Smooth muscle cell (in vitro differentiated cells): ENCODE data around the gene CYP2A7. TPM values are rescaled to one million over a fixed set of nuclear protein-coding genes. Genes with fewer than 3 reads are reported as not detected.
A peak's percentile ranks its signal among the peaks of the same experiment; 100 is the strongest.
"Not testable (repeated sequence)": the region's sequence is repeated elsewhere in the genome, so short reads cannot be mapped to it uniquely, and the experiment has no call there.

Experiments
- DNase-seq: peaks from one replicate; lab custom pipeline; 2025; ENCODE audit not compliant: unreplicated experiment; lab: John Stamatoyannopoulos, UW
- H2AFZ ChIP-seq: fragments of 200-600 bp; sonication (generic); 2 replicates; pipeline ENCODE4 v1.6.0; 2016; ENCODE audit warnings: antibody characterized with exemption, low read depth, mild to moderate bottlenecking
- H3F3A ChIP-seq: fragments of 200-600 bp; sonication (generic); 2 replicates; pipeline ENCODE4 v1.6.0; 2017; ENCODE audit warnings: antibody characterized with exemption, low read depth
- H3K27ac ChIP-seq: fragments of 200-600 bp; sonication (generic); 2 replicates; pipeline ENCODE4 v1.5.1; 2016; ENCODE audit warnings: low read depth, mild to moderate bottlenecking
- H3K27me3 ChIP-seq: fragments of 200-600 bp; sonication (generic); 2 replicates; pipeline ENCODE4 v1.6.1; 2016; ENCODE audit warnings: low read depth, mild to moderate bottlenecking
- H3K36me3 ChIP-seq: fragments of 200-600 bp; sonication (generic); 2 replicates; pipeline ENCODE4 v1.5.1; 2016; ENCODE audit warnings: low read depth
- H3K4me1 ChIP-seq: fragments of 200-600 bp; sonication (generic); 2 replicates; pipeline ENCODE4 v1.5.1; 2016; ENCODE audit warnings: low read depth
- H3K4me2 ChIP-seq: fragments of 200-600 bp; sonication (generic); 2 replicates; pipeline ENCODE4 v1.6.0; 2016; ENCODE audit warnings: mild to moderate bottlenecking
- H3K4me3 ChIP-seq: fragments of 200-600 bp; sonication (generic); 2 replicates; pipeline ENCODE4 v1.5.1; 2016; ENCODE audit warnings: mild to moderate bottlenecking
- H3K79me2 ChIP-seq: fragments of 200-600 bp; sonication (generic); 2 replicates; pipeline ENCODE4 v1.6.0; 2016; ENCODE audit warnings: low read depth, mild to moderate bottlenecking
- H3K9ac ChIP-seq: fragments of 200-600 bp; sonication (generic); 2 replicates; pipeline ENCODE4 v1.6.0; 2016; ENCODE audit warnings: low read depth
- H3K9me3 ChIP-seq: fragments of 200-600 bp; sonication (generic); replicated peaks from 2 replicates; pipeline ENCODE4 v1.5.1; 2016; ENCODE audit warnings: low read depth
- H4K20me1 ChIP-seq: fragments of 200-600 bp; sonication (generic); 2 replicates; pipeline ENCODE4 v1.6.0; 2016; ENCODE audit warnings: low read depth
- WGBS: methylation state at CpG from one replicate; pipeline ENCODE4 v1.1.7; 2016; ENCODE audit warnings: low lambda C conversion rate; 5-methylcytosine and 5-hydroxymethylcytosine counted together
- polyA plus RNA-seq: library from polyadenylated mRNA; unstranded; fragments of >200 nt; fragmentation: Nextera tagmentation; extraction: Ambion mirVana; gene quantifications from 2 replicates; pipeline ENCODE4 v1.2.1, GENCODE V29; 2016
- total RNA-seq: library from RNA; depleted of rRNA; stranded (reverse); fragments of >200 nt; gene quantifications from 2 replicates; pipeline ENCODE4 v1.2.3, GENCODE V29; 2014
- TF ChIP-seq, protein P1 (sequence below): fragments of 200-600 bp; sonication (generic); IDR thresholded peaks from 2 replicates; pipeline ENCODE4 v1.5.1; 2017; ENCODE audit warnings: borderline replicate concordance, mild to moderate bottlenecking, antibody characterized with exemption; ENCODE audit not compliant: insufficient read depth, poor library complexity, severe bottlenecking

Gene CYP2A7
- total and polyA plus RNA-seq, 2 experiments from 2014 or later = not detected

DNA sequence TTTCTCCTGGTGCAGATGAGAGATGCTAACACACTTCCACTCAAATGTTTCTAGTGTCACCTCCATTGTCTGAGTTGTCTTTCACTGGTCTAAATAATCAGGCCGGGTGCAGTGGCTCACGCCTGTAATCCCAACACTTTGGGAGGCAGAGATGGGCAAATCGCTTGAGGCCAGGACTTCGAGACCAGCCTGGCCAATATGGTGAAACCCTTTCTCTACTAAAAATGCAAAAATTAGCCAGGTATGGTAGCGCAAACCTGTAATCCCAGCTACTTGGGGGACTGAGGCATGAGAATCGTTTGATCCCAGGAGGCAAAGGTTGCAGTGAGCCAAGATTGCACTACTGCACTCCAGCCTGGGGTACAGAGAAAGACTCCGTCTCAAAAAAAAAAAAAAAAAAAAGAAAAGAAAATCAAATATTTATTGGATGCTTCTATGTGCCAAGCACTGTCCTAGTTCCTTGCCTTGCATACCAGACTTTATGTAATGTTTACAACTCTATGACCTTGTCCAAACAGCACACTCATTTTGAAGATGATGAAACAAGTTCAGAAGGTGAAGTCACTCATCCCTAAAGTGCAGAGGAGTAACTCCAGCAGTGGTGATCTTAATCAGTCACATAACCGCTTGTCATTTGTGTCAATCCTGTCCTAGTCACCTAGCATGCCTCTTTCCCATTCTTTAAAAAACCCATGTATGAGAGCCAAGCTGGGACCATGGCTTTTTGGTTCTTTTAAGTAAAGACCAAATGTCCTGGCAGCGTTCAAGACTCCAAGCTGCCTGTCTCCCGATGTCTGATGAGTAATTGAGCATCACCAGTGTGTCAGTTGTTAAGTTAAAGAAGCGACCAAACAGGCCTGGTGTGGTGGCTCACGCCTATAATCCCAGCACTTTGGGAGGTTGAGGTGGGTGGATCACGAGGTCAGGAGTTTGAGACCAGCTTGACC, 15.1 kb upstream of the CYP2A7 start:
- not testable (repeated sequence) for H2AFZ ChIP-seq, H3K36me3 ChIP-seq, H3K9ac ChIP-seq, H3K9me3 ChIP-seq, H3F3A ChIP-seq, H3K27ac ChIP-seq, H3K4me1 ChIP-seq, H3K79me2 ChIP-seq, H3K4me3 ChIP-seq, H3K4me2 ChIP-seq, DNase-seq, H4K20me1 ChIP-seq
- peaks cover 14% of the 10 kb centered on the region for H3K27me3 ChIP-seq
- 73% methylated on average over 13 of the region's 13 CpGs for WGBS

DNA sequence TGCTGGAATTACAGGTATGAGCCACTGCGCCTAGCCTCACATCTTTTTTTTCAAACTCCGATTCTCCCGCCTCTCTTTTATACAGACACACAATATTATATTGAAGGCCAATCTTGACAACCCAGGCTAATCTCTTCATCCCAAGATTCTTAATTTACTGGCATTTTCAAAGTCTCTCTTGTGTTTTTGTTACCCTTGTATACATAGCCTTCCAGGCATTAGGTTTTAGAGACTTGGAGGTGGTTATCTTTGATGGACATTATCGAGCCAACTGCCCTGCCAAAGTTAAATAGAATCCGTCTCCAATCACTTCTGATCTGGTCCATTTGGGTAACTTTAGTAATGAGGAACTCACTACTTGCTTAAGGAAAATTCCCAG, 14.4 kb upstream of the CYP2A7 start:
- no peak overlapping the region for H2AFZ ChIP-seq
- no peaks in the 10 kb centered on the region for H3K36me3 ChIP-seq
- peaks cover 18% of the 10 kb centered on the region for H3K27me3 ChIP-seq
- H3K9ac ChIP-seq = no peak overlapping the region
- no peaks in the 10 kb centered on the region for H4K20me1 ChIP-seq
- WGBS = 95% methylated on average over 5 of the region's 5 CpGs
- H3K4me1 ChIP-seq = no peaks in the 10 kb centered on the region
- no peak overlapping the region for H3K4me2 ChIP-seq
- H3F3A ChIP-seq = peaks cover 4% of the 10 kb centered on the region
- TF ChIP-seq, protein P1, sequence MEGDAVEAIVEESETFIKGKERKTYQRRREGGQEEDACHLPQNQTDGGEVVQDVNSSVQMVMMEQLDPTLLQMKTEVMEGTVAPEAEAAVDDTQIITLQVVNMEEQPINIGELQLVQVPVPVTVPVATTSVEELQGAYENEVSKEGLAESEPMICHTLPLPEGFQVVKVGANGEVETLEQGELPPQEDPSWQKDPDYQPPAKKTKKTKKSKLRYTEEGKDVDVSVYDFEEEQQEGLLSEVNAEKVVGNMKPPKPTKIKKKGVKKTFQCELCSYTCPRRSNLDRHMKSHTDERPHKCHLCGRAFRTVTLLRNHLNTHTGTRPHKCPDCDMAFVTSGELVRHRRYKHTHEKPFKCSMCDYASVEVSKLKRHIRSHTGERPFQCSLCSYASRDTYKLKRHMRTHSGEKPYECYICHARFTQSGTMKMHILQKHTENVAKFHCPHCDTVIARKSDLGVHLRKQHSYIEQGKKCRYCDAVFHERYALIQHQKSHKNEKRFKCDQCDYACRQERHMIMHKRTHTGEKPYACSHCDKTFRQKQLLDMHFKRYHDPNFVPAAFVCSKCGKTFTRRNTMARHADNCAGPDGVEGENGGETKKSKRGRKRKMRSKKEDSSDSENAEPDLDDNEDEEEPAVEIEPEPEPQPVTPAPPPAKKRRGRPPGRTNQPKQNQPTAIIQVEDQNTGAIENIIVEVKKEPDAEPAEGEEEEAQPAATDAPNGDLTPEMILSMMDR = no peak
- H3K4me3 ChIP-seq = no peak overlapping the region
- H3K79me2 ChIP-seq = no peaks in the 10 kb centered on the region
- H3K27ac ChIP-seq = no peak overlapping the region
- H3K9me3 ChIP-seq = no peaks in the 10 kb centered on the region
- DNase-seq = no peak

DNA sequence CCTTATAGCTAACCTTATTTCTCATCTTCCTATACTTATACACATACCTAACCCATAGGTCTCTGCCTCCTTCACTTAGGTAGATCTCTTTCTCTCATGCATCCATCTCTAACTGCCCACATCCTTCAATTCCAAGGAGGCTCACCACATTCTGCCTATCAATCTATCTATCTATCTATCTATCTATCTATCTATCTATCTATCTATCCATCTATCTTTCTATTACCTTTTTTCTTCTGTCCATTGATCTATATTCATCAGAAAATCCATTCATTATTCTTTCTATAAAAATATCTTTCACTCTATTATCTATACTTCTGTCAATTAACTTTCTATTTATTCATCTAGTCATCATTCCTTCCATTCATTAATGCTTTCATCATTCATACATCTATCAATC, 11.1 kb upstream of the CYP2A7 start:
- Histone ChIP-seq H3K9me3 (no peaks in the 10 kb centered on the region), H3K79me2 (no peaks in the 10 kb centered on the region), H3K36me3 (no peaks in the 10 kb centered on the region), H4K20me1 (no peaks in the 10 kb centered on the region), H3K4me2 (no peak overlapping the region), H3F3A (peaks cover 4% of the 10 kb centered on the region), H3K9ac (no peak overlapping the region), H3K27me3 (peaks cover 25% of the 10 kb centered on the region), H2AFZ (no peak overlapping the region), H3K4me1 (no peaks in the 10 kb centered on the region), H3K27ac (no peak overlapping the region), H3K4me3 (no peak overlapping the region)
- TF ChIP-seq, protein P1 = no peak
- DNase-seq = no peak

DNA sequence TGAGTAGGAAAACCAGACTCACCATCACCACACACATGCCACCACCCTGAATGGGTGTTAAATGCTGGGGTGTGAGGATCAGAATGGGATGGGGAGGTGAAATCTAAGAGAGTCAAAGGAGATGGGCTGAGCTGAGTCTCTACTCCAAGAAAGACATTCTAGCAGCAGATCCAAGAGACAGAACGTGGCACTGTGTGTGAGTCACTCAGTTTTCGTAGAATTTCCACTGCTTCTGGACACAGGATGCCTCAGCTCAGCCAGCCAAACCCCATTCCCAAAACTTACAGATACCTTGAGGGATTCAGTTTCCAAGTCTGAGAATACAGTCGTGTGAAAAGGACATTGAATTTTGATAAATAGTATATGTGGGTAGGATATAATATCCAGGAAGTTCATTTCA, 7.3 kb upstream of the CYP2A7 start:
- no peak for DNase-seq
- Histone ChIP-seq H3K4me2 (peak overlapping the region; percentile 2), H4K20me1 (no peaks in the 10 kb centered on the region), H3K36me3 (no peaks in the 10 kb centered on the region), H3K4me1 (no peaks in the 10 kb centered on the region), H3K9me3 (no peaks in the 10 kb centered on the region), H3K79me2 (no peaks in the 10 kb centered on the region), H3K27ac (no peak overlapping the region), H3K4me3 (no peak overlapping the region), H2AFZ (no peak overlapping the region), H3K27me3 (peaks cover 19% of the 10 kb centered on the region), H3F3A (no peaks in the 10 kb centered on the region), H3K9ac (no peak overlapping the region)
- TF ChIP-seq, protein P1 = no peak
- 37% methylated on average over 3 of the region's 3 CpGs for WGBS
